Liver (tissue), 9 donors: ENCODE results near the gene KIF2C. TPM values are rescaled to one million over a fixed set of nuclear protein-coding genes. Genes with fewer than 3 reads are reported as not detected.
"Not testable (repeated sequence)": the region's sequence is repeated elsewhere in the genome, so short reads cannot be mapped to it uniquely, and the experiment has no call there.

Source experiments
- DNase-seq: peaks from one replicate; pipeline ENCODE4 v3.0.0-alpha.2; 2017; ENCODE audit warnings: low spot score
- H3K27ac ChIP-seq, 2 donors: one replicate each; pipeline ENCODE4 v1.7.0; 2013; ENCODE audit warnings: inconsistent platforms in 2 of 2, low read length in 2 of 2, control low read depth in 1 of 2, low read depth in 1 of 2, mild to moderate bottlenecking in 1 of 2
- H3K27me3 ChIP-seq, 4 donors: one replicate each; pipeline versions ENCODE4 v1.6.1 to v1.7.0; 2013; ENCODE audit warnings: low read length in 3 of 4, inconsistent platforms in 1 of 4, mild to moderate bottlenecking in 1 of 4, moderate library complexity in 1 of 4; ENCODE audit not compliant: control insufficient read depth in 4 of 4, insufficient read depth in 4 of 4
- H3K36me3 ChIP-seq, 4 donors: one replicate each; pipeline versions ENCODE4 v1.6.1 to v1.7.0; 2013; ENCODE audit warnings: low read length in 3 of 4, mild to moderate bottlenecking in 3 of 4, low read depth in 1 of 4, moderate library complexity in 1 of 4; ENCODE audit not compliant: control insufficient read depth in 4 of 4, insufficient read depth in 3 of 4
- H3K4me1 ChIP-seq, 4 donors: one replicate each; pipeline versions ENCODE4 v1.6.1 to v1.7.0; 2013; ENCODE audit warnings: low read length in 3 of 4, mild to moderate bottlenecking in 3 of 4, moderate library complexity in 1 of 4; ENCODE audit not compliant: control insufficient read depth in 4 of 4, insufficient read depth in 4 of 4
- H3K4me3 ChIP-seq, 3 donors: one replicate each; pipeline versions ENCODE4 v1.6.1 to v1.7.0; 2013; ENCODE audit warnings: low read length in 3 of 3, control low read depth in 1 of 3, low read depth in 1 of 3, mild to moderate bottlenecking in 1 of 3
- H3K9ac ChIP-seq, 2 donors: one replicate each; pipeline ENCODE4 v1.7.0; 2013; ENCODE audit warnings: low read length in 2 of 2, mild to moderate bottlenecking in 2 of 2, moderate library complexity in 2 of 2, control low read depth in 1 of 2, low read depth in 1 of 2
- H3K9me3 ChIP-seq, 4 donors: one replicate each; pipeline versions ENCODE4 v1.6.1 to v1.7.0; 2013; ENCODE audit warnings: low read length in 3 of 4; ENCODE audit not compliant: control insufficient read depth in 4 of 4
- EGR1 ChIP-seq, 2 donors: IDR thresholded peaks; 2 replicates each; pipeline ENCODE4 v1.6.1; 2016 to 2018; ENCODE audit warnings: antibody characterized with exemption in 2 of 2, low read depth in 2 of 2
- FOXA1 ChIP-seq: IDR thresholded peaks from 2 replicates; pipeline ENCODE4 v1.6.1; 2016; ENCODE audit warnings: antibody characterized with exemption
- GABPA ChIP-seq, 2 donors: IDR thresholded peaks in 1 of 2; conservative IDR thresholded peaks in 1 of 2; 2 replicates each; pipeline ENCODE4 v1.6.1; 2016; ENCODE audit warnings: antibody characterized with exemption in 2 of 2, mild to moderate bottlenecking in 1 of 2, moderate library complexity in 1 of 2
- HNF4G ChIP-seq: IDR thresholded peaks from 2 replicates; pipeline ENCODE4 v1.6.1; 2016; ENCODE audit warnings: antibody characterized with exemption
- JUND ChIP-seq, 2 donors: IDR thresholded peaks; 2 replicates each; pipeline ENCODE4 v1.6.1; 2016; ENCODE audit warnings: antibody characterized with exemption in 2 of 2
- NR2F2 ChIP-seq: IDR thresholded peaks from 2 replicates; pipeline ENCODE4 v1.6.1; 2016; ENCODE audit warnings: antibody characterized with exemption
- RAD21 ChIP-seq, 2 donors: IDR thresholded peaks; 2 replicates each; pipeline ENCODE4 v1.6.1; 2016; ENCODE audit warnings: antibody characterized with exemption in 2 of 2, mild to moderate bottlenecking in 2 of 2
- SP1 ChIP-seq: IDR thresholded peaks from 2 replicates; pipeline ENCODE4 v1.6.1; 2018; ENCODE audit warnings: antibody characterized with exemption, mild to moderate bottlenecking
- TAF1 ChIP-seq: conservative IDR thresholded peaks from 2 replicates; pipeline ENCODE4 v1.6.1; 2016; ENCODE audit warnings: antibody characterized with exemption, mild to moderate bottlenecking
- WGBS: extraction: QIAGEN DNeasy Blood & Tissue Kit; methylation state at CpG from one replicate; pipeline ENCODE4 v1.1.7; 2013; 5-methylcytosine and 5-hydroxymethylcytosine counted together
- polyA plus RNA-seq, 2 donors: library from polyadenylated mRNA; stranded (reverse) in 1 of 2; unstranded in 1 of 2; fragments of 200-250 nt in 1 of 2; fragments of >200 nt in 1 of 2; fragmentation: Nextera tagmentation in 1 of 2; extraction: Ambion mirVana in 1 of 2; gene quantifications; one replicate each; pipeline versions ENCODE4 v1.2.1 to v1.2.3, GENCODE V29; 2013 to 2015
- total RNA-seq, 2 donors: library from RNA; depleted of rRNA; stranded (reverse); fragments of >200 nt; gene quantifications; one replicate each; pipeline ENCODE4 v1.2.3, GENCODE V29; 2014
- TF ChIP-seq, protein P1 (sequence below): IDR thresholded peaks from 2 replicates; pipeline ENCODE4 v1.6.1; 2016; ENCODE audit warnings: antibody characterized with exemption
- TF ChIP-seq, protein P2 (sequence below): fragments of 150-350 bp; IDR thresholded peaks from 2 replicates; pipeline ENCODE4 v1.5.1; 2017; ENCODE audit warnings: improper control_type of control experiment, low read depth, low read length; ENCODE audit not compliant: missing input control
- TF ChIP-seq, protein P3 (sequence below): IDR thresholded peaks from 2 replicates; pipeline ENCODE4 v1.6.1; 2016; ENCODE audit warnings: antibody characterized with exemption, mild to moderate bottlenecking
- donor health status: healthy.
- donor health status: healthy.
- donor health status: healthy.
- donor health status: healthy.
- donor health status: healthy.

KIF2C gene
- total and polyA plus RNA-seq, 4 donors: 0.17 to 26.7 (median 0.73) TPM

DNA sequence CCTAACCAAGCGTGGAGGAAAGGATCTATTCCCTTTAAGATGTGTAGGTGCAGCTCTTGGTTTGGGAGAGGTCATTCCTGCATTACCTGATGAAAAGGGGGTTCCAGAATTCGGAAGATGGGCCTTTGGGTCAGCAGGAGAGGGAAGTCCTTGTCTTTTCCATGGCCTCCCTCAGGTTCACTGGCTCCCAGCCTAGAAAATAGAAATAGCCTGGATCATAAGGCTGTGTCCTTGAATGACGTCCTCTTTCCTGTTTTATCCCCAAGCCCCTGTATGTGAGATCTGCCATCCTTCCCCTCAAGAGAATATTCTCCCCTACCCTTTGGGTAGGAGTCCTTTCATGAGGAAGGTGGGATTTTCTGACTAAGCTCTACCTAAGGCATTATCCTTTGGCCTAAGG lies 21.2 kb downstream of the KIF2C start:
- no peak for DNase-seq
- H3K27ac ChIP-seq: no peak overlapping the region
- no peaks in the 10 kb centered on the region for H3K36me3 ChIP-seq
- H3K4me3 ChIP-seq: no peak overlapping the region
- H3K4me1 ChIP-seq: no peaks in the 10 kb centered on the region
- no peaks in the 10 kb centered on the region for H3K27me3 ChIP-seq
- TF ChIP-seq GABPA (IDR thresholded peaks at IDR 0.05 in 1 of 2, conservative IDR thresholded peaks at IDR 0.05 in 1 of 2): no peak
- TF ChIP-seq SP1: no peak
- TF ChIP-seq FOXA1: no peak
- TF ChIP-seq, protein P1, sequence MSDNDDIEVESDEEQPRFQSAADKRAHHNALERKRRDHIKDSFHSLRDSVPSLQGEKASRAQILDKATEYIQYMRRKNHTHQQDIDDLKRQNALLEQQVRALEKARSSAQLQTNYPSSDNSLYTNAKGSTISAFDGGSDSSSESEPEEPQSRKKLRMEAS: no peak
- TF ChIP-seq HNF4G: no peak
- no peak for TF ChIP-seq TAF1
- TF ChIP-seq JUND (IDR thresholded peaks at IDR 0.05): no peak
- TF ChIP-seq, protein P2, sequence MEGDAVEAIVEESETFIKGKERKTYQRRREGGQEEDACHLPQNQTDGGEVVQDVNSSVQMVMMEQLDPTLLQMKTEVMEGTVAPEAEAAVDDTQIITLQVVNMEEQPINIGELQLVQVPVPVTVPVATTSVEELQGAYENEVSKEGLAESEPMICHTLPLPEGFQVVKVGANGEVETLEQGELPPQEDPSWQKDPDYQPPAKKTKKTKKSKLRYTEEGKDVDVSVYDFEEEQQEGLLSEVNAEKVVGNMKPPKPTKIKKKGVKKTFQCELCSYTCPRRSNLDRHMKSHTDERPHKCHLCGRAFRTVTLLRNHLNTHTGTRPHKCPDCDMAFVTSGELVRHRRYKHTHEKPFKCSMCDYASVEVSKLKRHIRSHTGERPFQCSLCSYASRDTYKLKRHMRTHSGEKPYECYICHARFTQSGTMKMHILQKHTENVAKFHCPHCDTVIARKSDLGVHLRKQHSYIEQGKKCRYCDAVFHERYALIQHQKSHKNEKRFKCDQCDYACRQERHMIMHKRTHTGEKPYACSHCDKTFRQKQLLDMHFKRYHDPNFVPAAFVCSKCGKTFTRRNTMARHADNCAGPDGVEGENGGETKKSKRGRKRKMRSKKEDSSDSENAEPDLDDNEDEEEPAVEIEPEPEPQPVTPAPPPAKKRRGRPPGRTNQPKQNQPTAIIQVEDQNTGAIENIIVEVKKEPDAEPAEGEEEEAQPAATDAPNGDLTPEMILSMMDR: no peak
- TF ChIP-seq EGR1 (IDR thresholded peaks at IDR 0.05; ENCODE audit: low read depth in 2 of 2): no peak
- TF ChIP-seq, protein P3, sequence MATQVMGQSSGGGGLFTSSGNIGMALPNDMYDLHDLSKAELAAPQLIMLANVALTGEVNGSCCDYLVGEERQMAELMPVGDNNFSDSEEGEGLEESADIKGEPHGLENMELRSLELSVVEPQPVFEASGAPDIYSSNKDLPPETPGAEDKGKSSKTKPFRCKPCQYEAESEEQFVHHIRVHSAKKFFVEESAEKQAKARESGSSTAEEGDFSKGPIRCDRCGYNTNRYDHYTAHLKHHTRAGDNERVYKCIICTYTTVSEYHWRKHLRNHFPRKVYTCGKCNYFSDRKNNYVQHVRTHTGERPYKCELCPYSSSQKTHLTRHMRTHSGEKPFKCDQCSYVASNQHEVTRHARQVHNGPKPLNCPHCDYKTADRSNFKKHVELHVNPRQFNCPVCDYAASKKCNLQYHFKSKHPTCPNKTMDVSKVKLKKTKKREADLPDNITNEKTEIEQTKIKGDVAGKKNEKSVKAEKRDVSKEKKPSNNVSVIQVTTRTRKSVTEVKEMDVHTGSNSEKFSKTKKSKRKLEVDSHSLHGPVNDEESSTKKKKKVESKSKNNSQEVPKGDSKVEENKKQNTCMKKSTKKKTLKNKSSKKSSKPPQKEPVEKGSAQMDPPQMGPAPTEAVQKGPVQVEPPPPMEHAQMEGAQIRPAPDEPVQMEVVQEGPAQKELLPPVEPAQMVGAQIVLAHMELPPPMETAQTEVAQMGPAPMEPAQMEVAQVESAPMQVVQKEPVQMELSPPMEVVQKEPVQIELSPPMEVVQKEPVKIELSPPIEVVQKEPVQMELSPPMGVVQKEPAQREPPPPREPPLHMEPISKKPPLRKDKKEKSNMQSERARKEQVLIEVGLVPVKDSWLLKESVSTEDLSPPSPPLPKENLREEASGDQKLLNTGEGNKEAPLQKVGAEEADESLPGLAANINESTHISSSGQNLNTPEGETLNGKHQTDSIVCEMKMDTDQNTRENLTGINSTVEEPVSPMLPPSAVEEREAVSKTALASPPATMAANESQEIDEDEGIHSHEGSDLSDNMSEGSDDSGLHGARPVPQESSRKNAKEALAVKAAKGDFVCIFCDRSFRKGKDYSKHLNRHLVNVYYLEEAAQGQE: no peak
- TF ChIP-seq RAD21 (IDR thresholded peaks at IDR 0.05): no peak
- no peak for TF ChIP-seq NR2F2
- no peaks in the 10 kb centered on the region for H3K9me3 ChIP-seq
- H3K9ac ChIP-seq: no peak overlapping the region
- WGBS: 92% methylated on average over 3 of the region's 3 CpGs

DNA sequence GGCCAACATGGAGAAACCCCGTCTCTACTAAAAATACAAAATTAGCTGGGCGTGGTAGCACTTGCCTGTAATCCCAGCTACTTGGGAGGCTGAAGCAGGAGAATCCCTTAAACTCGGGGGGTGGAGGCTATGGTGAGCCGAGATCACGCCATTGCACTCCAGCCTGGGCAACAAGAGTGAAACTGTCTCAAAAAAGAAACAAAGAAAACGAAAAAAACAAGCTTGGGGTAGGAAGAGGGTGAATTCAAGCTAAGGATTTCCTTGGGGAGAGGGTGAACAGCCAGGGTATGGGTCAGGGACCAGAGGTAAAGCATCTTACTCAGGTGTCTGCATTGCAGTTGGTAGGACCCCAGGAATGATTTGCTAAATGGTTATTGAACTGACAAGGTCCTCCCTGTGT lies 26.8 kb downstream of the KIF2C start:
- not testable (repeated sequence) for H3K36me3 ChIP-seq, DNase-seq
- 95% methylated on average over 6 of the region's 6 CpGs for WGBS

More for the DNA sequence above, 26.8 kb downstream of the KIF2C start:
- H3K27me3 ChIP-seq, H3K4me3 ChIP-seq, H3K9me3 ChIP-seq, H3K9ac ChIP-seq, H3K4me1 ChIP-seq, H3K27ac ChIP-seq: not testable (repeated sequence)
